Activated gamma-delta T cell treated with Interleukin-2 at 50 U/mL for 16 hours (primary cell): ENCODE measurements around the gene ACVR1C.

Experiments used
- DNase-seq: peaks from one replicate; pipeline ENCODE4 v3.0.0-alpha.2; 2020

ACVR1C gene

DNA sequence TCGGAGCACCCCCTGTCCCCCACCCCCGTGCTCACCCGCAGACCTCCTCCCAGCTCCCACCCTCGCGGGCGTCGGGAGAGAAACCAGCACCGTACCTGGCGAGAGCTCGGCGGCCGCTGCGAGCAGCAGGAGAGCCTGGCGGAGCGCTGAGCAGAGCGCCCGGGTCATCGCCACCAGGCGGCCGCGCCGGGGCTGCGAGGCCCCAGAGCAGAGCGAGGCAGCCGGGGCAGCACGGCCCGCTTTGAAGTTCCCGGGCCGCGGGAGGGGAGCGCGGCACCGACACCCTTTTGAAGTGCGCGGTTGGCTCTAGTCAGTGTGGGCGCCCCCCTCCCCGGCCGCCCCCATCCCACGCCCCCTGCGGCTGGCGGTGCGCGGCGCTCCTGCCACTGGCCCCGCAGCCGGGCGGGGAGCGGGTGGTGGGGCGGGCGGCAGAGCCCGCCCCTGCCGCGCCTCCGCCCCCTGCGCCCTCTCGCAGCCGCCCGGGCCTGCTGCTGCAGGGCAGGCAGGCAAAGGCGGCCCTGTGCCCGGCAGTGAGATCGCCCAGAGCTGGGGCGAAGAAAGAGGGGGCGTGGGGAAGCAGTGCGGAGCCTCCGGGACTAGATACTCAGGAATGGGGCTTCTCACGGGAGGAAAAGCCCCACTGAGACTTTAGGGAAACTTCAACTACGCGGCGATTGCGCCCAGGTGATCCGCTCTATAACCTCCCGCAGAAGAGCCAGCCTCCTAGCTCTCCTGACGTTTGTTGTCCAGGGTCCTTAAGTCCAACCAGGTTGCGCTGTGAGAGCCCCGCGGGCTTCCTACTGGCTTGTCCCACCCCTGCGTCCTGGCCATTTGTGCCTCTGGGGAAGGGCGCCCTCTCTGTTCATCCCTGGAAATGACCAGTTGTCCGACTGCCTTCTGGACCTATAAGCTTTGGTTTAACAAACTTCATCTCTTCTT is at the start of gene ACVR1C:
Gene ACVR1C, minus strand, starts transcription at position 388 of the 939 bp plus-strand sequence. Its CDS starts 220 bp downstream, at position 168.
- peak; percentile 66 for DNase-seq

GRCh38 chr2:157677941-157678340 is 49.3 kb upstream of the ACVR1C start:
- DNase-seq = no peak

DNA sequence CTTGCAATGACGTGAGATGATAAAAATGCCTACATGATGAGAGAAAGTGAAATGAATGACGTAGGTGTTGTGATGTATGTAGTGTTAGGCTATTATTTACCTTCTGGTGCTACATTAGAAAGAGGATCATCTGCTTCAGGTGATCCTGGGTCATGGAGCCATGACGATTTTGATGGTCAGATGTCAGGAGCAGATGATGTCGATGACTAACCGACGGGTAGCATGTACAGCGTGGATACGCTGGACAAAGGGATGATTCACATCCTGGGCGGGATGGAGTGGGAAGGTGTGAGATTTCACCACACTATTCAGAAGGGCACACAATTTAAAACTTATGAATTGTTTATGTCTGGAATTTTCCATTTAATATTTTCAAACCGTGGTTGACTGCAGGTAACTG is 43.5 kb upstream of the ACVR1C start:
- DNase-seq = no peak

- DNase-seq = no peak
These were observed 33.7 kb upstream of the ACVR1C start for GRCh38 chr2:157662401-157662800.

DNA sequence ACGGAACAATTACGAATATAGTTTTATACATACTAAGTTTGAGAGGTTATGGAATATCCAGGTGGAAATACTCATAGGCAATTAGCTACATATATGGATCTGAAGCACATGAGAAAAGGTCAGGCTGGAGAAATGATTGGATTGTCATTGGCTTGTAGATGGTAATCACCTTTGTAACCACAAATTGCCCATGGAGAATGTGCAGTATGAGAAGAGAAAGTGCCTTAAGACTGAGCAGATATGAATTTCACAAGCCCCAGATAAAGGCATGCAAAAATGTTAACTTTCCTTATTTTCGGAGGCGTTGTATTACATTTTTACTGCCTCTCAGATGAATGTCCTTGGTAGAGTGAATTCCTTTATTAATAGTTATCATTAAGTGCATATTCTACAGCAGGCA is 33.1 kb upstream of the ACVR1C start:
- no peak for DNase-seq

- DNase-seq = no peak
These were observed 29.2 kb upstream of the ACVR1C start for GRCh38 chr2:157657858-157658257.

- DNase-seq = no peak
These were observed 28.4 kb upstream of the ACVR1C start for GRCh38 chr2:157657101-157657500.

GRCh38 chr2:157644776-157645175 is 16.1 kb upstream of the ACVR1C start:
- no peak for DNase-seq

- no peak for DNase-seq
These were observed 3.2 kb upstream of the ACVR1C start for GRCh38 chr2:157631861-157632260.

GRCh38 chr2:157627594-157628476 is 829 bp downstream of the ACVR1C start:
- peak; percentile 17 for DNase-seq

DNA sequence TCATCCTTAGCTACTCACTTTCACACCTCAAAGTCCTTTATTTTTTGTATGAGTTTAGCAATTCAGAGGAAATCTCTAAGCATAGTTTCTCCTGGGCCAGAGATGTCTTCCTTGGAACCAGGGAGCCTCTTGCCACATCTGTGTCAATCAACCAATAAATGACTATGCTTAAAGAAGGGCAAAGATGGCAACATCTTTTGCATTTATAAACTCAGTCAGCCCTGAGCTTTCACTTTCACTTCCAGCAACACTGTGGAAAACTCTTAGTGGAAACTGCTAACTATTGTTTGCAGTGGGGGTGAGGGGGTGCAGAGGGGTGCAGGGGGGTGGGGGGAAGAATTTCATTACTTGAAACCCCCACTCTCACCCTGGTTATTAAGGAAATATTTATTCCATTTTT is 3.4 kb downstream of the ACVR1C start:
- DNase-seq = no peak

DNA sequence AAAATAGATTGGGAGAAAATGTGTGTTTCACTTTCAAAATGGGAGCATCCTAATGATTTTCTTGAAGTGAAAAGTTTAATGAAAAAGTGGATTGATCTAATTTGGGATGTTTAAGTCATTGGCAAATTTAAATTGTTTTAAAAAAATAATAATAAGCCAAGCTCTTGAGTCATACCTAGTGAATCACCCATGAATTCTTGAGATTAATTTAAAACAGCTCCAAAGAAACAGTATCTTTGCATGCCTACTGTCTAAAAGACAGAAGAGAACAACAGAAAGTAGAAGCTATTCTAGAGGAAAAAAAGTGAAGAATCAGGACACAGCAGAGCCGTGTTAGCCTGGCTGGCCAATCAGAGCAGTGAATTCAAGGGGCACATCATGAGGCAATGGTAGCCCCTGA is 7.7 kb downstream of the ACVR1C start:
- no peak for DNase-seq

DNA sequence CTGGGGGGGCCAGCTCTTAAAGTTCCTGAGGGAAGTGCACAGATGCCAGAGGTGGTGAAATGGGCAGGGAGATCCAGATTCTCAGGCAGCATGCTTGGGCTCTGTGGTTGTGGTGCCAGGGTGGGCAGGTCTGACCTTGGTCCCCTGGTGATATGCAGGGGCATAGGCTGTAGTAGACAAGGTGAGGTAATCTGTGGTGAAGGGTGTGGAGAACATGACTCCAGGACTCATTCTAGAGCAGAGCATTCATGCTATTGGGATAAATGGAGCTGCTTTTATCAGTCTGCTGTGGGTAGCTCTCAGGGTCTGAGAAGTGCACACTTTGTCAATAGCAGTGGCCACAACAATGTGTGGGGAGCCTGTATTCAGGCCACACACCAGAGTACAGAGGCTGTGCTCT is 16.9 kb downstream of the ACVR1C start:
- no peak for DNase-seq

GRCh38 chr2:157611110-157611509 is 17.6 kb downstream of the ACVR1C start:
- no peak for DNase-seq

GRCh38 chr2:157606534-157606933 is 22.1 kb downstream of the ACVR1C start:
- no peak for DNase-seq

DNA sequence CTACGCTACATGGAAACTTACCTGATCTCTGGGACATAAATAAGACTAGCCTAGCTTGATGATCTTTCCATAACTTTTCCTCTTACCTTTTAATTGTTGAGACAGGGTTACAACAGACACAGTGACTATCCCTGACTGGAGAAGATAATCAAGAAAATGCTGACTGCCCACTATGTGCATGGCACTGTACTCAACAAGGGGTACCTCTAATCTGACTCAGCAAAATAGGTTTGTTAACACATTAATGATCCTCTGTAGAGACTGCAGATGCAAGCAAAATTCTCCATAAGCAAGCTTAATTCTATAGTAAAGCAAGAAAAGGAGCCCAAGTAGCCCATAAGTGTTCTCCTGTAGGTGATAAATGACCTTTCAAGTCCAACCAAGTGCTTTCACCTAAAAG is 25.5 kb downstream of the ACVR1C start:
- no peak for DNase-seq

DNA sequence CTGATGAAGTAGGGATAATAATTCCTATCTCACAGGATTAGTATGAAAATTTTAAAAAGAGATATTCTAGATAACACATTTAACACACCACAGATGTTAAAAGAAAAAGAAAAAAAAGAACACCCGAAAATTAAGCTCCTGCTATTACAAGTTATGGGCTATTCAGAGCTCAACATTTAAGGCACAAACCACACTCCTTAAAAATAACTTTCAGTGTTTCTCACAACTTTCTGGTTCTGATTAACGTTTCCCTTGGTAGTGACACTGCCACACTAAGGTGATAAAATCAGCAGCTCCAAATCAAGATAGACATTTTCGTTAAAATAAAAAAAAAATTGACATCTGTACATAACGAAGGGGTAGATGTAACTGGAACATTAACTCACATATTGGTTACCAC is 26.9 kb downstream of the ACVR1C start:
- no peak for DNase-seq

DNA sequence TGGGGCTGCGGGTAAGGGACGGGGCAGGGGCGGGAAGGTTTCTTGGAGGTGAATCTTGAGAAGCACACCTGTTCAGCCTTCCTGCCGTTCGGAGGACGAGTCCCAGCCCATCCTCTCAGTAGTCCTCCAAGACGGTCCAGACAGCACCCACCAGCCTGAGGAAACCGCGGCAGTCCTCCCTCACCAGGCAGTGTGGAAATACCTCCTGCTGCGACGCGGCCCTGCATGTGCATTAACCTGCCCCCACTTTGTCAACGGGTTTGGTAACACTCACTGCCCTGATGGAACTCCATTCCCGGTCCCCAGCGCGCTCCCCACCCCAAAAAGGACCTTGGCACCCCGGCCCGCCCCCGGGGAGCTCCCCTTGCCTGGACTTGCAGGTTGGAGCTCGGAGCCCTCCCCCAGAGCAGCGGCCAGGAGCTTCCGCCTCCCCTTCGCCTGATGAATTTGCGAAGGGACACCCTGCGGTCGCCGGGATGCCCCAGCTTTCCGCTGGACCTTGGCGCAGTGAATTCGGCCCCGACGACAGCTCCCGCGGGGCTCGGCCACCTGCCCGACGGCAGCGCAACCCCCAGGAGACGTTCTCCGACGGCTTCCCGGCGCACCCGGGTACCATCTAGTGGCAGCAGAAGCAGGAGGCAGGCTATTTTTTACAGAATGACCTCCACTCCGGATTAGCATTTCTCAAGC is 31.5 kb downstream of the ACVR1C start:
- peak; percentile 44 for DNase-seq

- DNase-seq = no peak
These were observed 35.3 kb downstream of the ACVR1C start for GRCh38 chr2:157593411-157593810.

- no peak for DNase-seq
These were observed 35.7 kb downstream of the ACVR1C start for GRCh38 chr2:157592948-157593347.

DNA sequence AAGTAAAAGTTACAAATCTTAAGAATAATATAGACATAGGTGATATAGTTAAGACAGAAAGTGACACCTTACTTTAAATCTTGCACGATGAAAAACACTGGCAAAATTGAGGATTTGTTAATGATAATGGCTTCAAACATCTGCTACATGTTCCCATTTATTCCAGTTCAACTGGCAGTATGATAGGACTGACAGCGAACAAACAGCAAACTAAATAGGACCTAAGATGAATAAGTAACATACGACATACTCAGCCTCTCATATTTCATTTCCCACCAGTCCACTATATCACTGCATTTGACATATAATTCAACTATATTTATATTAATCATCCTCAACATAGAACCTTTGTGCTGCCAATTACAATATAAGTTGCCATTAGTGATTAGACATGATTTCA is 36.3 kb downstream of the ACVR1C start:
- DNase-seq = no peak

DNA sequence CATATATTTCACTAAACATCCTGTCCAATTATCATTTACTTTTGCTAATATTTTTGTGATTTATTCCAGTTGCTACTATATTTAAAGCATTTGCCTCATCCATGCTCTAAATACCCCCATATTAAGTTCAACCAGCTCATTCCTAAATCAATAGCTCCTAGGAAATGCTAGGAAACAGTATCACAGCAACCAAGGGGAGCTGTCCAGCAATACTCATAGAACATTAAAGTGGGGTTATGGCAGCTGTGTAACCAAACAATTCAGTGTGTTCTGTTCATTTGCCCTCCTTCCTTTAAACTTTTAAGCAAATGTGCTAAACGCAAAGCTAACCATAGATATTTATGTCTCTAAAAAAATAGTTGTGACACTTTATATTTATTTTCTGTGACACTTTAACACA is 41.1 kb downstream of the ACVR1C start:
- no peak for DNase-seq

DNA sequence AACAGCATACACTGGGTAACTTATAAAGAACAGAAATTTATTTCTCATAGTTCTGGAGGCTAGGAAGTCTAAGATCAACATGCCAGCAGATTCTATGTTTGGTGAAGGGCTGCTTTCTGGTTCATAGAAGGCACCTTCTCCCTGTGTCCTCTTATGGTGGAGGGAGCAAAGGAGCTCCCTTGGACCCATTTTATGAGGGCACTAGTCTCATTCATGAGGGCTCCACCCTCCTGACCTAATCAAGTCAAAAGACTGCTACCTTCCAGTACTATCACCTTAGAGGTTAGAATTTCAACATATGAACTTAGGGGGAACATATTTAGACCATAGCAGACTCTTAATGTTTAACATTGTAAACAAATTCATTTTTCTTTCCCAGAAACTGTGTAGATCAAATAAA is 54.5 kb downstream of the ACVR1C start:
- no peak for DNase-seq
